Right ventricle myocardium inferior (tissue), 1 donor: Measurements from ENCODE around the gene SYNE2. TPM values are rescaled to one million over a fixed set of nuclear protein-coding genes. Genes with fewer than 3 reads are reported as not detected.
A peak's percentile ranks its signal among the peaks of the same experiment; 100 is the strongest.

Experiments
- ATAC-seq: fragments of 200-7000 bp; cut with Tn5 transposase; one replicate; pipeline ENCODE4 v1.9.1; 2020; ENCODE audit warnings: mild to moderate bottlenecking, moderate library complexity
- DNase-seq: peaks from one replicate; pipeline ENCODE4 v3.0.0; 2021; ENCODE audit errors: missing footprints
- intact Hi-C: fragments of 100-400 bp; cut with DNase I; formaldehyde crosslinking; loops from one replicate; pipeline ENCODE4 v1.11.0; 2022
- total RNA-seq: library from RNA; stranded (reverse); fragmentation: NEBNext Ultra II Directional; extraction: Animal tissue kit (Norgen Biotek cat#: 25700); gene quantifications from one replicate; pipeline ENCODE4 v1.2.1, GENCODE V29; 2021
- donor health status: DM: no; HTN: yes; CAD: no; lungs with severe emphysema.

SYNE2 gene
- total RNA-seq, 1 donor from 2014 or later: 191 TPM

GRCh38 chr14:63899953-63900352 lies 47.1 kb downstream of the SYNE2 start:
- intact Hi-C loops: no loop called here
- no peak for ATAC-seq
- no peak for DNase-seq

- no peak for ATAC-seq
- intact Hi-C loops: no loop called here
- no peak for DNase-seq
Measured at GRCh38 chr14:63901434-63902085, 48.8 kb downstream of the SYNE2 start.

DNA sequence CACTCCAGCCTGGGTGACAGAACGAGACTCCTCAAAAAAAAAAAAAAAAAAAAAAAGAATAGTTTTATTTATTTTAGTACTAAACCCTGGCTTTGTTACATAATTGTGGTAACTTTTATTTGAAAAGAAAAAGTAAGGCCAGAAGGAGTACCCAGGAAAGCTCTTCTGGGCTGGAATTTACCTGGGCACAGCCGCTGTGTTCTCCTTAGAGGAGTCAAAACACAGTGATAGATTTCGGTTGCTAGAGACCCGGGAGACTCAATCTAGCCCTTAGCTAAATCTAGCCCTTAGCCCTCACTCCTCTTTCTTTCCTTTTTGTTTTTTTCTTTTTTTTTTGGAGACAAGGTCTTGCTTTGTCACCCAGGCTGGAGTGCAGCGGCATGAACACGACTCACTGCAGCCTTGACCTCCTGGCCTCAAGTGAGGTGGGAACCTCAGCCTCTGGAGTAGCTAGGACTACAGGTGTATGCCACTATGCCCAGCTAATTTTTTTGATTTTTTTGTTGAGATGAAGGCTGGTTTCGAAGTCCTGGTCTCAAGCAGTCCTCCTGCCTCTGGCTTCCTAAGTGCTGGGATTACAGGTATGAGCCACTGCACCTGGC lies 49.7 kb downstream of the SYNE2 start:
- ATAC-seq (no peak), DNase-seq (no peak)
- intact Hi-C loops: no loop called here

GRCh38 chr14:63904724-63905123 lies 51.9 kb downstream of the SYNE2 start:
- no peak for DNase-seq
- intact Hi-C loops: no loop called here
- no peak for ATAC-seq

DNA sequence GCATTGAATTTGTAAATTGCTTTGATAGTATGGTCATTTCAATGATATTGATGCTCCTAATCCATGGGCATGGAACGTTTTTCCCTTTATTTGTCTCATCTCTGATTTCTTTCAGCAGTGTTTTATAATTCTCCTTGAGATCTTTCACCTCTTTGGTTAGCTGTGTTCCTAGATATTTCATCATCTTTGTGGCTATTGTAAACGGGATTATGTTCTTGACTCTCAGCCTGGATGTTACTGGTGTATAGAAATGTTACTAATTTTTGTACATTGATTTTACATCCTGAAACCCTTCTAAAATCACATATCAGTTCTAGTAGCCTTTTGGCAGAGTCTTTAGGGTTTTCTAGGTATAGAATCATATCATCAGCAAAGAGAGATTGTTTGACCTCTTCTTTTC lies 52.6 kb downstream of the SYNE2 start:
- intact Hi-C loops: no loop called here
- ATAC-seq: no peak
- DNase-seq: no peak

DNA sequence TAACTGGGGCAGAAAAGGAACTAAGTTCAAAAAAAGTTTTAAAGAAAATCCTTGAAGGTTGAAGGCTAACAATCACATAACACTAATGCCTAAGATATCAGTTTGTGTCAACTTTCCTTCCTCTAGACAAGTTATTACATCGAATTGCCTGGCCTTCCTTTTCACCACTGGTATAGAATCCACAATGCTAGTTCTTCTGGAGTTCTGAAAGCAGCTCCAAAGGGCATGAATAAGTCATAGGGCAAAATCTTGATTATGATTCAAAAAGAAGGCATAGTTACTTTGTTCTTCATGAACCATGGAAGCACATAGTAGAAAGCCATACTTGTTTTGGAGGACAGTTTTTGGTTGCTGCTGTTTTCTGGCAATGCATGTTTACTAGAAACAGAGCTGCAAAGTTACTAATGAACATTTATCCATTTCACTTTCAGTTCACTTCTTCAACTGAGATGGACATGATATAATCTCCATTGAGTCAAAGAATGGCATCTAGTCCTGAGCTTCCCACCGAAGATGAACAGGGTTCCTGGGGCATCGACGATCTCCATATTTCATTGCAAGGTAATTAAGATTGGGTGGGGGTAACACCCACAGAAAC lies 56.0 kb downstream of the SYNE2 start:
- no peak for DNase-seq
- intact Hi-C loops: no loop called here
- no peak for ATAC-seq

- ATAC-seq: no peak
- intact Hi-C loops: no loop called here
- DNase-seq: no peak
Measured at GRCh38 chr14:63909984-63910383, 57.2 kb downstream of the SYNE2 start.

GRCh38 chr14:63910583-63911363 lies 58.0 kb downstream of the SYNE2 start:
- DNase-seq: no peak
- ATAC-seq: no peak
- intact Hi-C loops: no loop called here

GRCh38 chr14:63911404-63911803 lies 58.6 kb downstream of the SYNE2 start:
- intact Hi-C loops: no loop called here

GRCh38 chr14:63912286-63912685 lies 59.5 kb downstream of the SYNE2 start:
- DNase-seq (no peak), ATAC-seq (no peak)
- intact Hi-C loops: no loop called here

More at GRCh38 chr14:63911404-63911803, 58.6 kb downstream of the SYNE2 start:
- ATAC-seq (no peak), DNase-seq (no peak)

DNA sequence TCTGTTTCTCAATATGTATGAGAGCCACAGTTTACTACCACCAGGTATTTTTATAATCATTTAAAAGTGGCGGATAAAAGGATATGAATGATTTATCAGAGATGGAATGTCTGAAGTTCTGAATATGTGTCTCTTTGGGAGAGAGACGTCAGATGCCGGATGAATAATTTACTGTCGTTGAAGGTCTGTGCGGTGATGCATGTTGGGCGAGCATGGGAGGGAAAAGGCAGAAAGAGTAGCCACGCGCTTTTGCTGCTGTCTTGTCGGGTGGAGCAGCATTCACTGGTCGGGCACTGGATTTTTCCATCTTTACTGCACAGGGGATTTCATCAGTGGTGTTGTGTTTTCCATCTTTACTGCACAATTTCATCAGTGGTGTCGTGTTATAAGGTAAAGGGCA lies 65.6 kb downstream of the SYNE2 start:
- no peak for ATAC-seq
- no peak for DNase-seq
- intact Hi-C loops: no loop called here

DNA sequence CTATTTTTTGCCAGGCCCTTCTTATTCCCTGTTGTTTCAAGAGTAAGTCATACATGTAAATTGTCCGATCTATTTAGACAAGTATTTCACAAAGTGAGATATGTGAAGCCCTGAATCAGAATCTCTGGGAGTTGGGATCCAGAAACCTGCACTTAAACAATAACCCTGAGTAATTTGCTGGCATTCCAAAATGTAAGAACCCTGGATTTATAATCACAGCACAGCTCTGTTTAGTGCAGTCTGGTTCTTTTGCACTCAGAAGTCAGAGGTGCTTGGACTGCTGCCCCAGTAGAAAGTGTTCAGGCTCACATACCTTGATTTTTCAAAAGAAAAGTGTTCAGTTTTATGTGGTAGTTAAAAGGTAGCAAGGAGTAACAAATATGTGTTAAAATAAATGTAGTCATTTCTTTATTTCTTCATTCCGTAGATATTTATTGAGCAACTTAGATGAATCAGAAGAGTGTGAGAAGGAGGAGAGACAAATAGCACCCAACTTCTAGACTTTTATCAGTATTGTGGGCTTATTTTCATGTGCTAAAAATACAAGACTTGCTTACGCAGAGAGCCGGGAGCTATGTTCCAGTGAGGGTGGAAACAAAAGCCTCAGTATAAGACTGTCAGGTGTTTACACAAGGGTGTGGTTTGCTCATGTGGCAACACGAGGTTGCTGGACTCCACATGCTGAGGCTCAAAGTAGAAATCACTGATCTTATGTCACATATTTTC lies 70.1 kb downstream of the SYNE2 start:
- no peak for DNase-seq
- intact Hi-C loops: no loop called here
- ATAC-seq: peak; percentile 54

- no peak for DNase-seq
- intact Hi-C loops: no loop called here
- ATAC-seq: no peak
Measured at GRCh38 chr14:63923422-63923752, 70.6 kb downstream of the SYNE2 start.

- intact Hi-C loops: no loop called here
- DNase-seq (no peak), ATAC-seq (no peak)
Measured at GRCh38 chr14:63924375-63924774, 71.6 kb downstream of the SYNE2 start.

GRCh38 chr14:63926641-63927040 lies 73.8 kb downstream of the SYNE2 start:
- ATAC-seq (no peak), DNase-seq (no peak)
- intact Hi-C loops: no loop called here

DNA sequence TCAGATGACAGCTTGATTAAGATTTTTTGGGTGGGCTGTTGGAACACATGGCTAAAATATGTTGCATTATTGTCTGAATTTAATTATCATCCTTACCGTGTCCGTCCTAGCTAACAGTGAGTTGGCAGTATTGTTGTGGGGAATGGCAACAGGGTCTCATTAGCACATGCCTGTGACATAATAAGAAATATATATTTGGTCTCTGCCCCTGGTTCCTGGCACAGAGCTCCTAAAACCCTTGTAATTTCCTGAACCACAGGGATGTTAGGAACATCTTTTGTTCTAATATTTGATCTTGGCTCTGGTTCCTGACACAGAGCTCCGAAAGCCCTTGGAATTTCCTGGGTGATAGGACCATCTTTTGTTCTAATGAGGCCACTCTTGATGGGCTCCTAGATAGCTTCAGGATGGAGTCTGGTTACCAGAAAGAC lies 76.0 kb downstream of the SYNE2 start:
- intact Hi-C loops: no loop called here
- ATAC-seq (no peak), DNase-seq (no peak)

DNA sequence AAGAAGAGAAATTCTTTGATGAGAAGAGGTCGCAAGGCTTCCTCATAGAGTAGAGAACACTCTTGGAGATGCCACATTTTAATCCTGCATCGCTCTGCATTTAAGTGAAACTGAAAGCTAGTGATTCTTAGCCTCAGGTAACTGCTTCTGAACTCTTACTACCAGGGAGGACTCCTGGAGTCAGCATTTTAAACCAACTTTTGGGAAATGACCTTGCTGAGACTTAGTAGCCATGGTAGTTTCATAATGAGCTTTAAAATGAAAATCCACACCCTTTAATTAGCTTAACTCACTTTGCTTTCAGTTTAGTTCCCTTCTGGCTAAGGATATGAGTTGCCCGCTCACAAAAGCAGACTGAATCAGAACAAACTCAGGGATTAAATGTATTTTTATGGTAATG lies 80.3 kb downstream of the SYNE2 start:
- intact Hi-C loops: no loop called here
- no peak for DNase-seq
- ATAC-seq: no peak

- intact Hi-C loops: no loop called here
- no peak for ATAC-seq
- DNase-seq: no peak
Measured at GRCh38 chr14:63933711-63934110, 80.9 kb downstream of the SYNE2 start.
